HFFc6 (cell line): ENCODE results near the gene NSG2. TPM values are rescaled to one million over a fixed set of nuclear protein-coding genes. Genes with fewer than 3 reads are reported as not detected.
"Not testable (repeated sequence)": the region's sequence is repeated elsewhere in the genome, so short reads cannot be mapped to it uniquely, and the experiment has no call there.

Experiments used
- DNase-seq: peaks from one replicate; pipeline ENCODE4 v3.0.0-alpha.2; 2018
- H3K27ac Mint-ChIP-seq: 2 replicates; pipeline ENCODE4 v1.8.0; 2020; ENCODE audit warnings: mild to moderate bottlenecking, mixed read lengths
- H3K27me3 Mint-ChIP-seq: 2 replicates; pipeline ENCODE4 v1.8.0; 2021; ENCODE audit warnings: mild to moderate bottlenecking, moderate library complexity, mixed read lengths; ENCODE audit not compliant: insufficient read depth
- H3K36me3 Mint-ChIP-seq: 2 replicates; pipeline ENCODE4 v1.8.0; 2021; ENCODE audit warnings: low read depth, mixed read lengths
- H3K4me1 Mint-ChIP-seq: 2 replicates; pipeline ENCODE4 v1.8.0; 2020; ENCODE audit warnings: low read depth, mixed read lengths
- H3K4me3 Mint-ChIP-seq: 2 replicates; pipeline ENCODE4 v1.8.0; 2020; ENCODE audit warnings: mild to moderate bottlenecking, moderate library complexity, mixed read lengths
- H3K9me3 Mint-ChIP-seq: 2 replicates; pipeline ENCODE4 v1.8.0; 2020; ENCODE audit warnings: mild to moderate bottlenecking, mixed read lengths
- CTCF ChIP-seq: fragments of 200-600 bp; sonication (generic); IDR thresholded peaks from 2 replicates; pipeline ENCODE4 v1.5.0; 2021; ENCODE audit warnings: antibody characterized with exemption, mild to moderate bottlenecking
- total RNA-seq, 6 experiments: library from RNA; stranded (reverse); fragmentation: NEBNext Ultra II Directional; extraction: Animal tissue kit (Norgen Biotek cat#: 25700); gene quantifications; 2 replicates in 1 of 6; 3 replicates in 5 of 6; pipeline ENCODE4 v1.2.3, GENCODE V29; 2021

Gene NSG2
- total RNA-seq, 6 experiments from 2014 or later = not detected

GRCh38 chr5:174145091-174145490 lies 99.6 kb downstream of the NSG2 start:
- H3K27me3 Mint-ChIP-seq = peaks cover 1% of the 10 kb centered on the region
- TF ChIP-seq CTCF = no peak

GRCh38 chr5:174145821-174146220 lies 100.3 kb downstream of the NSG2 start:
- no peak for TF ChIP-seq CTCF
- H3K9me3 Mint-ChIP-seq = peaks cover 51% of the 10 kb centered on the region
- no peak for DNase-seq
- H3K4me1 Mint-ChIP-seq = no peaks in the 10 kb centered on the region
- no peaks in the 10 kb centered on the region for H3K36me3 Mint-ChIP-seq
- H3K4me3 Mint-ChIP-seq = no peak overlapping the region
- no peak overlapping the region for H3K27ac Mint-ChIP-seq
- H3K27me3 Mint-ChIP-seq = peaks cover 1% of the 10 kb centered on the region

More at GRCh38 chr5:174145091-174145490, 99.6 kb downstream of the NSG2 start:
- Mint-ChIP-seq H3K27ac (no peak overlapping the region), H3K36me3 (no peaks in the 10 kb centered on the region), H3K4me3 (no peak overlapping the region), H3K9me3 (peaks cover 55% of the 10 kb centered on the region), H3K4me1 (no peaks in the 10 kb centered on the region)
- no peak for DNase-seq

GRCh38 chr5:174146556-174146955 lies 101.0 kb downstream of the NSG2 start:
- no peak for DNase-seq
- no peak for TF ChIP-seq CTCF
- Mint-ChIP-seq H3K9me3 (peaks cover 46% of the 10 kb centered on the region), H3K27me3 (peaks cover 1% of the 10 kb centered on the region), H3K4me1 (no peaks in the 10 kb centered on the region), H3K36me3 (no peaks in the 10 kb centered on the region), H3K4me3 (no peak overlapping the region), H3K27ac (no peak overlapping the region)

- DNase-seq, H3K27me3 Mint-ChIP-seq, H3K36me3 Mint-ChIP-seq, H3K27ac Mint-ChIP-seq, H3K4me3 Mint-ChIP-seq, H3K4me1 Mint-ChIP-seq: not testable (repeated sequence)
- peaks cover 47% of the 10 kb centered on the region for H3K9me3 Mint-ChIP-seq
Observed at GRCh38 chr5:174147012-174147411, 101.5 kb downstream of the NSG2 start.

- Mint-ChIP-seq H3K4me3 (no peak overlapping the region), H3K27me3 (peaks cover 4% of the 10 kb centered on the region), H3K36me3 (no peaks in the 10 kb centered on the region), H3K4me1 (no peaks in the 10 kb centered on the region), H3K9me3 (peaks cover 44% of the 10 kb centered on the region), H3K27ac (no peak overlapping the region)
- DNase-seq = no peak
- TF ChIP-seq CTCF = no peak
Observed at GRCh38 chr5:174147551-174147950, 102.0 kb downstream of the NSG2 start.

- H3K27ac Mint-ChIP-seq = no peak overlapping the region
- no peaks in the 10 kb centered on the region for H3K4me1 Mint-ChIP-seq
- H3K9me3 Mint-ChIP-seq = peaks cover 47% of the 10 kb centered on the region
- TF ChIP-seq CTCF = no peak
- no peak overlapping the region for H3K4me3 Mint-ChIP-seq
- no peak for DNase-seq
- H3K36me3 Mint-ChIP-seq = no peaks in the 10 kb centered on the region
- peaks cover 4% of the 10 kb centered on the region for H3K27me3 Mint-ChIP-seq
Observed at GRCh38 chr5:174148721-174149120, 103.2 kb downstream of the NSG2 start.
